Measurements from ENCODE around the gene BMPR1A.

Gene BMPR1A

DNA sequence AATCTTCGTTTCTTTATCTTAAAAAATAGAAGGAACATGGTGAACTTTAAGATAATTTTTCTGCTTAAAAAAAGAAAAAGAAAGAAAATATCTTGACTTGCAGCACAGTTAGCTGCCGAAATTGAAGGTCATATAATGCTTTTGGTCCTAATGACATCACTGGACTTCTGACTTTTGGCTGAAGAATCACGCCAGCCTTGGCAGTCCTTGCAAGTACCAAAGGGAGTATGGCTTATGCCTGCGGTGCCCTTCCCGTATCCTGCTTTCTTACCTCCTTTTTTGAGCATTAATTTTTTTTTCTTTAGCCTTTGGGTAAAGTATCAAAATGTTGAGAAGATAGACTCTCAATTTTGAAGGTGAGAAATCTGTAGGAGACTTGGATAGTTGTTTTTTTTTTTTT lies 7.0 kb downstream of the BMPR1A start:
- H3K4me3 ChIP-seq, result no peak overlapping the region
- in situ Hi-C loops (cut with MboI; ENCODE audit: low sequenced_read_pairs), result no loop called here
- no peaks in the 10 kb centered on the region for H3K36me3 ChIP-seq (replicated peaks)
- H3K4me1 ChIP-seq, result peaks cover 23% of the 10 kb centered on the region
- DNase-seq (ENCODE audit: low spot score in 2 of 2), result no peak
- H3K27me3 ChIP-seq (ENCODE audit: low read depth), result no peaks in the 10 kb centered on the region
- H3K9me3 ChIP-seq, result no peaks in the 10 kb centered on the region

DNA sequence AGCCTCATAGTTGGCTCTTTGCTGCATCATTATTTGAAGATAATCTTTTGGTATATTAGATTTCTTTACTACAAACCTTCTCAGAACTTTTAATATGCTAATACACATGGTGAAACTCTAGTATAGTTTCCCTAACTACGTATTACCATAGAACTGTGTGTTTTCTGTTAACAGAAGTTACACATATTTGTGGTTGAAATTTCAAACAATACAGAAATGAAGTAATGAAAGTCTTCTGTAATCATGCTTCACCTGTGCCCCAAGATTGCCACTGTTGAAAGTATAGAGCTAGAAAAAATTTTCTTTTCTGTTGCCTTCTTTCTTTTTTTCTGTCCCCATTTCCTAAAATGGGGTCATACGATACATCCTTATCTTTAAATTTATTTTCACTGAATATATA lies 9.1 kb downstream of the BMPR1A start:
- in situ Hi-C loops (cut with MboI; ENCODE audit: low sequenced_read_pairs), result no loop called here
- H3K9me3 ChIP-seq, result no peaks in the 10 kb centered on the region
- no peak overlapping the region for H3K4me3 ChIP-seq
- no peaks in the 10 kb centered on the region for H3K36me3 ChIP-seq (replicated peaks)
- H3K4me1 ChIP-seq, result peaks cover 33% of the 10 kb centered on the region
- no peak for DNase-seq (ENCODE audit: low spot score in 2 of 2)
- no peaks in the 10 kb centered on the region for H3K27me3 ChIP-seq (ENCODE audit: low read depth)

DNA sequence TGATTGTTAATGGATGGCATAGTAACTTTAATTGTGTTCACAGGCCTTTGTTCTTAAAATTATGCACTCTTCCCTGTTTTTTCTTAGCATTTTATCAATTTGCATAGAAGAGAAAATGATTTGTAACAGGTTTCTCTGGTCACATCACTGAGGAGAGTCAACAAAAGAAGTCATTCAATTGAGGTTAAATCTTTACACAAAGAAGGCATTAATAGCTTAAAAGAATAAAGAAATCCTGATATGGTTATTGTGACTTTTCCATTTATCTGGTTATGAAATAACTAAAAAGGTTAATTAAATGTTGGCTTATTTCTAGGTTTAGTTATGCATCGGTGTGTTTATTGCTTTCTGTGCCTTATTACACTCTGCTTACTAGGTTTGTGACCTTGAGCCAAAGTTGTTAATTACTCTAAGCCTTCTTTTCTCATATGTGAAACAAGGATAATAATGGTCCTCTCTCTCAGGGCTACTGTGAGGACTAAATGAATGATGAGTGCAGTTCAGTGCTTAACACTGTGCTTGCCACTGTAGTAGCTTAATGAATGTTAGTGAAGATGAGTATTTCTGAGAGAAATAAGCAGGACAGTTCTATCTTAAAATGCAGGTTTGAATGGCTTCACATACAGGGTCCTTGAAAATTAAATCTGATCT lies 12.1 kb downstream of the BMPR1A start:
- peak in 1 of 2 experiments; percentile 93 for DNase-seq (ENCODE audit: low spot score in 2 of 2)
- no peaks in the 10 kb centered on the region for H3K27me3 ChIP-seq (ENCODE audit: low read depth)
- H3K9me3 ChIP-seq, result no peaks in the 10 kb centered on the region
- in situ Hi-C loops (cut with MboI; ENCODE audit: low sequenced_read_pairs), result no loop called here
- peaks cover 41% of the 10 kb centered on the region for H3K4me1 ChIP-seq
- no peaks in the 10 kb centered on the region for H3K36me3 ChIP-seq (replicated peaks)
- H3K4me3 ChIP-seq, result no peak overlapping the region

DNA sequence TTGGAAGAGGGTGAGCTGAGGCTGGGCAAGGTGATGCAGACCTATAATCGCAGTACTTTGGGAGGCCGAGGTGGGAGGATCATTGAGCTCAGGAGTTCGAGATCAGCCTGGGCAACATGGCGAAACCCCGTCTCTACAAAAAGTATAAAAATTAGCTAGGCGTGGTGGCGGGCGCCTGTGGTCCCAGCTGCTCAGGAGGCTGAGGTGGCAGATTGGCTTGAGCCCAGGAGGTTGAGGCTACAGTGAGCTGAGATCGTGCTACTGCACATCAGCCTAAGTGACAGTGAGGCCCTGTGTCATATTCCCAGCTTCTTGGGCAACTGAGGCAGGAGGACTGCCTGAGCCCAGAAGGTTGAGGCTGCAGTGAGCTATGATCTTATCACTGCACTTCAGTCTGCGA lies 13.6 kb downstream of the BMPR1A start:
- in situ Hi-C loops (cut with MboI; ENCODE audit: low sequenced_read_pairs), result no loop called here
- DNase-seq (ENCODE audit: low spot score in 2 of 2), result no peak
- peaks cover 43% of the 10 kb centered on the region for H3K4me1 ChIP-seq
- H3K4me3 ChIP-seq, result no peak overlapping the region
- no peaks in the 10 kb centered on the region for H3K27me3 ChIP-seq (ENCODE audit: low read depth)
- no peaks in the 10 kb centered on the region for H3K36me3 ChIP-seq (replicated peaks)
- no peaks in the 10 kb centered on the region for H3K9me3 ChIP-seq

DNA sequence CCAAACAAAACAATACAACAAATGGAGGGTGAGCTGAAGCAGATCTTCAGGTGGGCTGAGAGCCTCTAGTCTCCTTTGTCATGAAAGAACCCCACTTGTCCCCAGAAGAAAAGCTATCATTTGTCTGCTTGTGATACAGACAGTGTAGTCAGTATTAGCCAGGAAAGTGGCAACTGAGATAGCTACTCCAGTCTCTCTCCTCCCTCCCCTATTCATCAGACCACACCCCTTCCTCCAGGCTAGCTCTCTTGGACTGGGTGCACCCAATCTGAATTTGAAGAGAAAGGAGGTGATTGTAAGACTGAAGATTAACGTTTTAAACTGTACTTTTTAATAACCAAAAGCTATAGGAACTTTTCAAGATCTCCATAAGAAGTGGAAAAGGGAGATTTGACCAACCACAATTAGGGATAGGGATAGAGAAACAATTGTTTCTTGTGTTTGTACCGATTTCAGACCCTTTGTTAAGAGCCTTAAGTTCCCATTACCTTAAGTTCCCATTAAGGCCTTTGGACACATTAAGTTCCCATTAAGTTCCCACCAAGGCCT lies 14.1 kb downstream of the BMPR1A start:
- no peaks in the 10 kb centered on the region for H3K36me3 ChIP-seq (replicated peaks)
- H3K27me3 ChIP-seq (ENCODE audit: low read depth), result no peaks in the 10 kb centered on the region
- in situ Hi-C loops (cut with MboI; ENCODE audit: low sequenced_read_pairs), result no loop called here
- H3K4me1 ChIP-seq, result peaks cover 45% of the 10 kb centered on the region
- H3K4me3 ChIP-seq, result no peak overlapping the region
- no peaks in the 10 kb centered on the region for H3K9me3 ChIP-seq
- DNase-seq (ENCODE audit: low spot score in 2 of 2), result peak; percentile 84 to 93

DNA sequence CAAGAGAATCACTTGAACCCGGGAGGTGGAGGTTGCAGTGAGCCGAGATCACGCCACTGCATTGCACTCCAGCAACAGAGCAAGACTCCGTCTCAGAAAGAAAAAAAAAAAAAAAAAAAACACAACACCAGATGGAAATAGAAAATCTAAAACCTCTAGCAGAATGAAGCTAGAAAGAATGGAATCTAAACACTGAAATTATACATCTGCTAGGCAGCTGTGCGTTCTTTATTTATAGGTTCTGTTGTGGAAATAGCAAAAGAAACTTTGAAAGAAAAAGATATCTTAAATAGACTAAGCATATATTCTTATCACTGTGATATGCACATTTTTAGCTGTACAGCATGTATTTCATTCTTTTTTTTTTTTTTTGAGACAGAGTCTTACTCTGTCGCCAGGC lies 17.1 kb downstream of the BMPR1A start:
- no peaks in the 10 kb centered on the region for H3K36me3 ChIP-seq (replicated peaks)
- no peak for DNase-seq (ENCODE audit: low spot score in 2 of 2)
- peaks cover 31% of the 10 kb centered on the region for H3K4me1 ChIP-seq
- no peaks in the 10 kb centered on the region for H3K9me3 ChIP-seq
- H3K27me3 ChIP-seq (ENCODE audit: low read depth), result no peaks in the 10 kb centered on the region
- in situ Hi-C loops (cut with MboI; ENCODE audit: low sequenced_read_pairs), result no loop called here
- no peak overlapping the region for H3K4me3 ChIP-seq

DNA sequence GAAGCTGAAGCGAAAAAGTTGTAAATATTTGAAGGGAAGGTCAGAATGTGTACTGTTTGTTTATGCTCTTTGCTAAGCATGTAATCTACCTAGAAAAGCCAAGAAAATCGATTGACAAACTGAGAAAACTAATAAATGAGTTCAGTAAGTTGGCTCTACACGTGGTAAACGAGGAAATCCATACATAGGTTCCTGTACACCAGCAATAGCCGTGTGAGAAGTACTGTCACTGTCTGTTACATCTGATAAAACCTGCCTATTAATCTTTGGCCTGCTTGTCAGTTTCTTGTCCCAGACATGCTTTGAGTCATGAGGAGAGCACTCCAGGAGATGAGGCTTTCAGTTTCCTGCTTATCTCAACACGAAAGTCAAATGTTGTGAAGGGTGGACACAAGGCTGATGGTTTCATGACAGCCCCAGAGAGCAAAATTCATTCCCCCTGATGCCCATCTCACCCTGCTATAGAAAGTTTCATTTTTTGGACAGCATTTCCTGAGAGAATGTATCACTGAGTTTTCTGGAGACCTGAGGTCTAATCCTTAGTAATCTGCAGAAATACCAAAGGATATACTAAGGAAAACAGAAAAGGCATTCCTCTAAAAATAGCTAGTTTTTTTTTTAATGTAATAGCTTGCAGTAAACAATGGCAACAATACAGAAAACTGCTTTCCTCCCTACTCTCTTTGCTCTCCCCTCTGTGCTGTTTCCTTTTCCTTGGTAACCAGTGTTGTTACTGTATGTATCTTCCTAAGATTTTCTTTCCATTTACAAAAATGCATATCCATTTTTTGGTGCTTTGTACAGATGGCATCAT lies 18.8 kb downstream of the BMPR1A start:
- Histone ChIP-seq H3K9me3 (no peaks in the 10 kb centered on the region), H3K4me1 (peaks cover 14% of the 10 kb centered on the region), H3K4me3 (no peak overlapping the region), H3K36me3 (replicated peaks) (no peaks in the 10 kb centered on the region), H3K27me3 (ENCODE audit: low read depth) (no peaks in the 10 kb centered on the region)
- in situ Hi-C loops (cut with MboI; ENCODE audit: low sequenced_read_pairs), result no loop called here
- DNase-seq (ENCODE audit: low spot score in 2 of 2), result no peak

DNA sequence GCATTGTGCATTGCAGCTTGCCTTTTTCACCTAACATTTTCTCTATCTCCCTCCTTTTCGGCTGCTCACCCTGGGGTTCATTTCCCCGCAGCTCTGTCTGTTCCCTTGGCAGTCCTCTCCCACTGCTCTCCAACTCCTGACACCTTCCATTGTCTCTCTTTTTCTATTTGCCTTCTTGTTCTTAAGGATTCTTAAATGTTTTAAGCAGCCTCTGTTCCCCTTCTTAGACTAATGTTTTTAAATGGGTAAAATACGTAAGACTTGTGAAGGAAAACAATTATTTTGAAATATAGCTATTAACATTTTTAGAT lies 19.4 kb downstream of the BMPR1A start:
- in situ Hi-C loops (cut with MboI; ENCODE audit: low sequenced_read_pairs), result no loop called here
- DNase-seq (ENCODE audit: low spot score in 2 of 2), result no peak
- Histone ChIP-seq H3K9me3 (no peaks in the 10 kb centered on the region), H3K36me3 (replicated peaks) (no peaks in the 10 kb centered on the region), H3K27me3 (ENCODE audit: low read depth) (no peaks in the 10 kb centered on the region), H3K4me1 (peaks cover 10% of the 10 kb centered on the region), H3K4me3 (no peak overlapping the region)

DNA sequence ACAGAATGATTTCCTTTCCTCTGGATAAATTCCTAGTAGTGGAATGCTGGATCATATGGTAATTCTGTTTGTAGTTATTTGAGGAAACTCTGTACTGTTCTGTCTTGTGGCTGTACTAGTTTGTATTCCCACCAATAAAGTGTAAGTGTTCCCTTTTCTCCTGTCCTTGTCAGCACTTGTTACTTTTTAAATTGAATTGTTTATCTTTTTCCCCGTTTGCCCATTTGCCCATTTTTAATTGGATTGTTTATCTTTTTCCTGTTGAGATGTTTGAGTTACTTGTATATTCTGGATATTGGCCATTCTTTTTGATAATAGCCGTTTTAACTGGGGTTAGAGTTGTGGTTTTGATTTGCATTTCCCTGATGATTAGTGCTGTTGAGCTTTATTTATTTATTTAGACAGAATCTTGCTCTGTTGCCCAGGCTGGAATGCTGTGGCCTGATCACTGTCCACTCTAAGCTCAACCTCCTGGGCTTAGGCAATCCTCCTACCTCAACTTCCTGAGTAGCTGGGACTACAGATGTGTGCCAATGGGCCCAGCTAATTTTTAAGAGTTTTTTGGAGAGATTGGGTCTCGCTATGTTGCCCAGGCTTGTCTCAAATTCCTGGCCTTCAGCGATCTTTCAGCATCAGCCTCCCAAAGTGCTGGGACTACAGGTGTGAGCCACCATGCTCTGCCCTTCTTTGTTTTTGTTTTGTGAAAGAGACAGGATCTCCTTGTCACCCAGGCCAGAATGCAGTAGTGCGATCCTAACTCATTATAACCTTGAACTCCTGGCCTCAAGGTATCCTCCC lies 23.0 kb downstream of the BMPR1A start:
- Histone ChIP-seq H3K36me3 (replicated peaks) (no peaks in the 10 kb centered on the region), H3K9me3 (no peaks in the 10 kb centered on the region), H3K27me3 (ENCODE audit: low read depth) (no peaks in the 10 kb centered on the region), H3K4me1 (peaks cover 4% of the 10 kb centered on the region), H3K4me3 (no peak overlapping the region)
- DNase-seq (ENCODE audit: low spot score in 2 of 2), result no peak
- in situ Hi-C loops (cut with MboI; ENCODE audit: low sequenced_read_pairs), result no loop called here

DNA sequence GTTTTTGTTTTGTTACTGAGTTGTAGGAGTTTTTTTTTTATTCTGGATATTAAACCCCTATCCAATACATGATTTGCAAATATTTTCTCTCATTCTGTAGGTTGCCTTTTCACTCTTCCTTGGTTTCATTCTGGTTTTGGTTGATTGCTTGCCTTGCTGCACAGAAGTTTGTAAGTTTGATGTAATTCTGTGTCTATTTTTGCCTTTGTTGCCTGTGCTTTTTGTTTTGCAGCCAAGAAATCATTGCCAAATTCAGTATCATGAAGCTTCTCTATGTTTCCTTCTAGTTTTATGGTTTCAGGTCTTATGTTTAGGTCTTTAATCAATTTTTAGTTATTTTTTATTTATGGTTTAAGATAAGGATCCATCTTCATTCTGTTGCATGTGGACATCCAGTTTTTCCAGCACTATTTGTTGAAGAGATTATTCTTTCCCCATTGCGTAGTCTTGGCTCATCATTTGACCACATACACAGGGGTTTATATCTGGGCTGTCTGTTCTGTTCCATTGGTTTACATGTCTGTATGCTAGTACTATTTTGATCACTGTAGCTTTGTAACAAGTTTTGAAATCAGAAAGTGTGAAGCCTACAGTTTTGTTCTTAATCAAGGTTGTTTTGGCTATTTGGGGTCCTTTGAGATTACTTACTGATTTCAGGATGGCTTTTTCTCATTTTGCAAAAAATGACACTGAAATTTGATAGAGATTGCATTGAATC lies 26.4 kb downstream of the BMPR1A start:
- no peaks in the 10 kb centered on the region for H3K36me3 ChIP-seq (replicated peaks)
- in situ Hi-C loops (cut with MboI; ENCODE audit: low sequenced_read_pairs), result no loop called here
- H3K4me3 ChIP-seq, result no peak overlapping the region
- H3K27me3 ChIP-seq (ENCODE audit: low read depth), result no peaks in the 10 kb centered on the region
- no peak for DNase-seq (ENCODE audit: low spot score in 2 of 2)
- H3K9me3 ChIP-seq, result no peaks in the 10 kb centered on the region
- H3K4me1 ChIP-seq, result peaks cover 13% of the 10 kb centered on the region

DNA sequence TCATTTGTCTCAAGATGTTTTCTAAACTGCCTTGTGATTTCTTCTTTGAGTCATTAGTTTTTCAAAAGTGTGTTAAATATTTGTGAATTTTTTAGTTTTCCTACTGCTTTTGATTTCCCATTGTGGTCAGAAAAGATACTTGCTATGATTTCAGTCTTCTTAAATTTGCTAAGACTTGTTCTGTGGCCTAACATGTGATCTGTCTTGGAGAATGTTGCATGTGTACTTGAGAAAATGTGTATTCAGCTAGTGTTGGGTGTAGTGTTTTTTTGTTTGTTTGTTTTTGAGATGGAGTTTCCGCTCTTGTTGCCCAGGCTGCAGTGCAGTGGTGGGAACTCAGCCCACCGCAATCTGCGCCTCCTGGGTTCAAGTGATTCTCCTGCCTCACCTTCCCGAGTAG lies 28.6 kb downstream of the BMPR1A start:
- Histone ChIP-seq H3K9me3 (no peaks in the 10 kb centered on the region), H3K36me3 (replicated peaks) (no peaks in the 10 kb centered on the region), H3K27me3 (ENCODE audit: low read depth) (no peaks in the 10 kb centered on the region), H3K4me3 (no peak overlapping the region), H3K4me1 (peaks cover 13% of the 10 kb centered on the region)
- in situ Hi-C loops (cut with MboI; ENCODE audit: low sequenced_read_pairs), result no loop called here
- DNase-seq (ENCODE audit: low spot score in 2 of 2), result no peak

DNA sequence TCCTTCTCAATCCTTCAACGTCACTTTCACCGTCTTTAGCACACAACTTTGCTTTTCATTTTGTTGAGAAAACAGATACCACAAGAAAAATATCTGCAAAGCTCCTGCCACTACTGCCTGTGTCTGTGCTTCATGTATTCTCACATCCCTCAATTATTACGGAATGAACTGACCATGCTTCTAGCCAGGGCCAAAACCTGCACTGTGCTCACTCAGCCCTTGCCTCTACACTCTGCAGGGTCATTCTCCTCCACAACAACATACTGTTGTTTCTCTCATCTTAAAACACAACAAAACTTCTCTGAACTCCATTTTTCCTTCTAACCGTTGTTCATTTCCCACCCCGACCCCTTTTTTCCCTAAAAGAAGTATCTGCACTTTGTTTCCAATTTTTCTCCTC lies 29.5 kb downstream of the BMPR1A start:
- no peak for DNase-seq (ENCODE audit: low spot score in 2 of 2)
- Histone ChIP-seq H3K4me3 (no peak overlapping the region), H3K4me1 (peaks cover 13% of the 10 kb centered on the region), H3K27me3 (ENCODE audit: low read depth) (no peaks in the 10 kb centered on the region), H3K36me3 (replicated peaks) (peaks cover 5% of the 10 kb centered on the region; the same call in 1 of the 2 replicates), H3K9me3 (no peaks in the 10 kb centered on the region)
- in situ Hi-C loops (cut with MboI; ENCODE audit: low sequenced_read_pairs), result no loop called here

DNA sequence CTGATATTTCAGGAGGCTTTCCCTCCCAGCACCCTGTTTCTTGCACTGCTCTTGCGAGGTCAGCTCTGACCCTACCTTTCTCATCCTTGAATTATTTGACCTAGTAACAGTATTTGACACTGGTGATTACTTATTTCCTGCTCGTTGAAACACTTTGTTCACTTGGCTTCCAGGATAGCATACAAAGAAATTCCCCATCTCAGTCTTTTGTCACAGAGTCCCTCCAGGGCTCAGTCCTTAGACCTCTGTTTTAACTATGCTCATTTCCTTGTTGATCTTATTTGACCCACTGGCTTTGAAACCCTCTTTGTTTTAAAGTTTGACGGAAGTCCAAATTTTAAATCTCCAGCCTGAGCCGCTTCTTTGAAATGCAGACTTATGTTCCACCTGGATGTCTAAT lies 29.9 kb downstream of the BMPR1A start:
- DNase-seq (ENCODE audit: low spot score in 2 of 2), result no peak
- Histone ChIP-seq H3K4me3 (no peak overlapping the region), H3K9me3 (no peaks in the 10 kb centered on the region), H3K36me3 (replicated peaks) (peaks cover 5% of the 10 kb centered on the region; the same call in 1 of the 2 replicates), H3K27me3 (ENCODE audit: low read depth) (no peaks in the 10 kb centered on the region), H3K4me1 (peaks cover 13% of the 10 kb centered on the region)
- in situ Hi-C loops (cut with MboI; ENCODE audit: low sequenced_read_pairs), result no loop called here

Measured in HAP-1 (cell line).